MG63 (cell line): ENCODE measurements around the gene TTYH1. TPM values are rescaled to one million over a fixed set of nuclear protein-coding genes. Genes with fewer than 3 reads are reported as not detected.
"Not testable (repeated sequence)": the region's sequence is repeated elsewhere in the genome, so short reads cannot be mapped to it uniquely, and the experiment has no call there.

Source experiments
- DNase-seq: peaks from one replicate; pipeline ENCODE4 v3.0.0-alpha.2; 2020
- H3K27me3 ChIP-seq: fragments of 250-450 bp; sonication (Bioruptor Pico); 2 replicates; pipeline ENCODE4 v1.5.1; 2020; ENCODE audit warnings: mild to moderate bottlenecking, moderate library complexity
- H3K36me3 ChIP-seq: fragments of 250-450 bp; sonication (Bioruptor Pico); 2 replicates; pipeline ENCODE4 v1.5.1; 2020; ENCODE audit warnings: mild to moderate bottlenecking, moderate library complexity
- H3K4me3 ChIP-seq: fragments of 250-450 bp; sonication (Bioruptor Pico); 2 replicates; pipeline ENCODE4 v1.5.1; 2020; ENCODE audit warnings: mild to moderate bottlenecking, moderate library complexity
- H3K9me3 ChIP-seq: fragments of 250-450 bp; sonication (Bioruptor Pico); 2 replicates; pipeline ENCODE4 v1.5.1; 2020; ENCODE audit warnings: mild to moderate bottlenecking, moderate library complexity
- total RNA-seq: library from RNA; depleted of rRNA; stranded (reverse); fragments of >200 nt; shearing (Covaris generic); gene quantifications from 2 replicates; pipeline ENCODE4 v1.2.3, GENCODE V29; 2014; ENCODE audit warnings: low replicate concordance

The TTYH1 gene
- total RNA-seq, 1 experiment from 2014 or later: not detected

DNA sequence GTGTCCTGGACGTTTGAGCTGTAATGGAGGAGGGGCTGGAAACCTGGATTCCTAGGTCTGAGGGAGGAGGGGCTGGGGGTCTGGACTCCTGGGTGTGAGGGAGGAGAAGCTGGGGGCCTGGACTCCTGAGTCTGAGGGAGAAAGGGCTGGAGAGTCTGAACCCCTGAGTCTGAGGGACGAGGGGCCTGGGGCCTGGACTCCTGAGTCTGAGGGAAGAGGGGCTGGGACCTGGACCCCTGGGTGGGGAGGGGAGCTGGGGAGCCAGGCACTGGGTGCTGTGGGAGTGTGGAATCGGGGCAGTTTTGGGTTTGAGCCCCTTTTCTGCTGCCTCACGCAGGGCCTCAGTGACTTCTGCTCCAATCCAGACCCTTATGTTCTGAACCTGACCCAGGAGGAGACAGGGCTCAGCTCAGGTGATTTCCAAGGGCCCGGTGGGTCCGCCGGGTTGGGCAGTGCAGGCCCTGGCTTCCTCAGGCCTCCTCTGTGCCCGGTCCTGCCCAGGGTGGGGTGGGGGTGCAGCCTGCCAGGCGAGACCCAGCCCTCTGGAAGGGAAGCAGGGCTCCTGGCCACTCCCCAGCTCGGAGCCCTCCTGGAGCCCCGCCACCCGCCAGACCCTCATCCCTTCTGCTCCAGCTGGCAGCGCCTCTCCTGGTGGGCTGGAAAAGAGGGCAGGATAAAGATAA lies 14.4 kb downstream of the TTYH1 start:
- Histone ChIP-seq H3K4me3 (no peak overlapping the region), H3K27me3 (peaks cover 67% of the 10 kb centered on the region), H3K36me3 (no peaks in the 10 kb centered on the region), H3K9me3 (no peaks in the 10 kb centered on the region)
- no peak for DNase-seq

DNA sequence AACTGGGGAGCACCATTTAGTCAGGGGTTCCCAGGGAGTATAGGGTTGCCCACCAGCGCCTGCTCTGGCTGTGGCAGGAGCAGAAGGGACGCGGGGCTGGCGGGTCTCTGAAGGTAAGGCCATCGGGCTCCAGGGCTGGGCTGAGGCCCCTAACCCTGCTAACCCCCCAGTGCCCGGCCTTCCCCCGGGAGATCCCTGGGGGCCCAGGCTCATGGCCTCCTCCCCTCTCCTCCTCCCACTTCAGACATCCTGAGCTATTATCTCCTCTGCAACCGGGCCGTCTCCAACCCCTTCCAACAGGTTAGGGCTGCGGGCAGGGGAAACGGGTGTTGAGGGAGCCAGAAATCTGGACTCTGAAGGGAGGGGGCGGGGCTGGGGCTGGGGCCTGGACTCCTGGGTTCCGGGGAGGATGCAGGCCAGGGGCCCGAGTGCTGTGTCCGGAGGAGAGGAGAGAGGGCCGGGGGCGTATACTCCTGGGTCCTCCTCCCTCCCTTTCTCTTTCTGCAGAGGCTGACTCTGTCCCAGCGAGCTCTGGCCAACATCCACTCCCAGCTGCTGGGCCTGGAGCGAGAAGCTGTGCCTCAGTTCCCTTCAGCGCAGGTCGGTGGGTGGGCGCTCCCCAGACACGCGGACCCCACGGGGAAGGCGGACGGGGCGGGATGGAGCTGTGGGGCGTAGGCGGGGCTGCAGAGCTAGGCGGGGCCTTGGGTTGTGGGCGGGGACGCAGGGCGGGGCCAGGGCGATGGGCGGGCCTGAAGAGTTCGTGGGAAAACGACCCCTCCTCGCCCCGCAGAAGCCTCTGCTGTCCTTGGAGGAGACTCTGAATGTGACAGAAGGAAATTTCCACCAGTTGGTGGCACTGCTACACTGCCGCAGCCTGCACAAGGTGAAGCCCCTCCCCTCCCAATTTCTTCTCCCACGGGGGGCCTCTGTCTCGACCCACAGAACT lies 15.3 kb downstream of the TTYH1 start:
- no peak for DNase-seq

DNA sequence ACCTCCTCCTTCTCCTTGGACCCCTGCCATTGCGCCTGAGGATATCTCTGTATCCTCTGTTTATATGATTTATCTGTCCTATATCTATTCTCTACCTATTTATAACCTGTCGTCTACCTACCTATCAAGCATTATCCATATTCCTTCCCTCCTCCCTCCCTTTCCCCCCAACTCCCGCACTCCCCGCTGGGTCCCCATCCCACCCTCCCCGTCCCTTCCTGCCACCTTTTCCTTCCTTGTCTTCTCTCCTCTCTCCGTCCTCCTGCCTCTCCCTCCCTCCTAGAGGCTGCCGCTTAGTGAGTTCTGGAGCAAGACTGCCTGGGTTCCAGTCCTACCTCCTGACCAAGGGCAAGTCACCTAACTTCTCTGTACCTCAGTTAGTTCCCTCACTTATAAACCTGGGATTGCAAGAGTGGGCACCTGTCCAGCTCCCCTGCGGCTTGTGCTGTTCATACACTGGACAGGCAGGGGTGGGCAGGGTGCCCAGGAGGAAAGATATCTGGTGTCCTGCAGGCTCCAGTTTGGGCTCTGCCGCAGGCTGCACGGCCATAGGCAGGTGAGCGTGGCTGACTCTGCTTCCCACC lies 16.1 kb downstream of the TTYH1 start:
- DNase-seq: peak; percentile 71
- Histone ChIP-seq H3K4me3 (no peak overlapping the region), H3K36me3 (no peaks in the 10 kb centered on the region), H3K9me3 (no peaks in the 10 kb centered on the region), H3K27me3 (peaks cover 56% of the 10 kb centered on the region)

More for the DNA sequence above, 15.3 kb downstream of the TTYH1 start:
- Histone ChIP-seq H3K4me3 (no peak overlapping the region), H3K27me3 (peaks cover 62% of the 10 kb centered on the region), H3K36me3 (no peaks in the 10 kb centered on the region), H3K9me3 (no peaks in the 10 kb centered on the region)

DNA sequence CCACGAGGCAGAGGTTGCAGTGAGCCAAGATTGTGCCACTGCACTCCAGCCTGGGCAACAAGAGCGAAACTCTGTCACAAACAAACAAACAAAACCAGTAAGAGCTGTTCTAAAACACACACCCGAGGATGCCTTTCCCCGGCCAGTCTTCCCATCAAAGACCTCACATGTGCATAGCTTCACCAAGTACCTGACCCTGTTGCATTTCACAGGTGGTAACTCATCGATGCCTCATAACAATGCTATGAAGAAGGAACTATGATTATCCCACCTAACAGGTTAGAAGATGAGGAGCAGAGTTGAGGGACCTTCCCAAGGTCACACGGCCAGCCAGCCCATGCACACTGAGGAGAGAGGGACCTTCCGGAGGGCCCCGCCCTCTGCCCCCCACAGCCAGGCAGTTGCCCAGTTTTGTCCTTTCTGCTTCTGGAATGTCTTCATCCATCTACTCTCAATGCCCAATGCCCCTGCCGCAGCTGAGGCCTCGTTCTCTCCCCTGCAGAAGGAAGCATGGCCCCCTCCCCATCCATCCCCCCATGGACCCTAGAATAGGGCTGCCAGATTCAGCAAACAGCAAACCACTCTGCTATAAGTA lies 17.0 kb downstream of the TTYH1 start:
- no peaks in the 10 kb centered on the region for H3K36me3 ChIP-seq
- no peaks in the 10 kb centered on the region for H3K9me3 ChIP-seq
- peaks cover 51% of the 10 kb centered on the region for H3K27me3 ChIP-seq
- no peak overlapping the region for H3K4me3 ChIP-seq
- no peak for DNase-seq

DNA sequence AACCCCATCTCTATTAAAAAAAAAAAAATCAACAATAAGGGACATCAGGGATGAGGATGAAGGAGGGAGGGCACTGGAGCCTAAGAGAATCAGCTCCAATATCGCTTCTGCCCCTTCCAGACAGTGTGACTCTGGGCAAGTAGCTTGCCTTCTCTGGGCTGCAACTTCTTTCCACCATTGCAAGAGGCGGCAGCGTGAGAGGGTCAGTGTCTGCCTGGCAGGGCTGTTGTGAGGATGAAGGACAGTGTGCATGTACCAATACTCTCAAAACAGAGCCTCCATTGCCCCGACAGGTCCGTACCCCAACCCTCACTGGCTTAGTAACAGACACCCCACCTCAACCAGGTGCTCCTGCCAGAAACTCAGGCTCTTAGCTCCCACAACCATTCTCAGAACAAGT lies 18.4 kb downstream of the TTYH1 start:
- no peak overlapping the region for H3K4me3 ChIP-seq
- H3K36me3 ChIP-seq: peaks cover 5% of the 10 kb centered on the region
- peaks cover 48% of the 10 kb centered on the region for H3K27me3 ChIP-seq
- no peaks in the 10 kb centered on the region for H3K9me3 ChIP-seq
- no peak for DNase-seq

DNA sequence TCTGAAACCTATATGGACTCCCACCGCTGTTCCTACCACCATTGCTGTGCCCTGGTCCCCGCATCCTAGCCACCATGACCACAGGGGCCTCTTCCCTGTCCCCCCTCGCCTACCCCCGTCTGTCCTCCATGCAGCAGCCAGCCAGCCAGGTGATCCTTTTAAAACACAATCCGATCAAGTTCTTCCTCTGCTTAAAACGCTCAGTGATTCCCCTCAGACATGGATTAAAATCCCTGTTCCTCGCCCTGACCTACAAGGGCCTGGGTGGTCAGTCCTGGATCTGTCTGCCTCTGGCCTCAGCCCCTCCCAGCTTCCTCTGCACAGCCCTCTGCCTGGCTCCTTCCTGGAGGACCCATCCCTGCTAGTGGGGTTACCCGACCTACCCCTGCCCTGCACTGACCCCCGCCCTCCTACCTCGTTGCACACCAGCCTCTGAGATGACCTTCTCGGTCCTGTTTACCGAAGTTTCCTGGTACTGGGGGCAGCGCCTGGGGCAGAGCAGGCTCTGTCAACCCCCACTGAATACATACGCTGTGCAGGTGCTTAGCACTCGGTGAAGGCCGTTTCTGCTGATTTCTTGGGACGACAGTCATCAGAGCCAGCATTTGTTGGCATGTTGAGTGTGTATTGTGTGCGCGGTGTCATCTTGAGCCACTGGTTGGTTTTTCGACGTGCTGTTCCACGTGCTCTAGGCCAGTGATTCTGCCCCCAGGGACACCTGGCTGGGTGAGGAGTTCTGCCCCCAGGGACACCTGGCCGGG lies 19.0 kb downstream of the TTYH1 start:
- no peak for DNase-seq
- Histone ChIP-seq H3K27me3 (peaks cover 47% of the 10 kb centered on the region), H3K9me3 (no peaks in the 10 kb centered on the region), H3K4me3 (no peak overlapping the region), H3K36me3 (peaks cover 5% of the 10 kb centered on the region)

DNA sequence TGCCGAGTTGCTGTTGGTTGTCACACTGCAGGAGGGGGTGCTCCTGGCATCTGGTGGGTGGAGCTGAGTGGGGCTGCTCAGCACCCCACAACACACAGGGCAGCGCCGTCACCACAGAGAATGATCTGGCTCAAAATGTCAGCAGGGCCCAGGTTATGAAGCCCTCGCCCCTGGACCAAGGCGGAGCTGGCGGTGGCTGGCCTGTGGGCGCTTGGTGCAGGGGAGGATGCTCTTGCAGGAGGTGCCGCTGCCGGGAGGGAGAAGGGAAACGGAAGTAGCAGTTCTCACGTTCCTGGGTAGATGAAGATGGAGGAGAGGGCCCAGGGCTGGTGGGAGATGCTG lies 19.6 kb downstream of the TTYH1 start:
- Histone ChIP-seq H3K9me3 (no peaks in the 10 kb centered on the region), H3K4me3 (no peak overlapping the region), H3K27me3 (peaks cover 44% of the 10 kb centered on the region), H3K36me3 (peaks cover 5% of the 10 kb centered on the region)
- DNase-seq: no peak

DNA sequence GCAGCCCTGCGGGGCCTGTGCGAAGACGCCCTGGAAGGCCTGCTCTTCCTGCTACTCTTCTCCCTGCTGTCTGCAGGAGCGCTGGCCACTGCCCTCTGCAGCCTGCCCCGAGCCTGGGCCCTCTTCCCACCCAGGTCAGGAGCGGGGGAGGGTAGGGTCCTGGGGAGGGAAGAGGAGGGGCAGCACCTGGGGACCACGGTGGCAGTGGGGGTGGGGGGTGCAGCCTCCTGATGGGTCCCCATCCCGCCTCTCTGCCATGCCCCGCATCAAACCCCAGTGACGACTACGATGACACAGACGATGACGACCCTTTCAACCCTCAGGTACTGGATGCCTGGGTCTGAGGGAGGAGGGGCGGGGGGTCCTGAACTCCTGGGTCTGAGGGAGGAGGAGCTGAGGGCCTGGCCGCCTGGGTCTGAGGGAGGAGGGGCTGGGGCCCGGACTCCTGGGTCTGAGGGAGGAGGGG lies 20.3 kb downstream of the TTYH1 start:
- no peak for DNase-seq
- peaks cover 6% of the 10 kb centered on the region for H3K36me3 ChIP-seq

DNA sequence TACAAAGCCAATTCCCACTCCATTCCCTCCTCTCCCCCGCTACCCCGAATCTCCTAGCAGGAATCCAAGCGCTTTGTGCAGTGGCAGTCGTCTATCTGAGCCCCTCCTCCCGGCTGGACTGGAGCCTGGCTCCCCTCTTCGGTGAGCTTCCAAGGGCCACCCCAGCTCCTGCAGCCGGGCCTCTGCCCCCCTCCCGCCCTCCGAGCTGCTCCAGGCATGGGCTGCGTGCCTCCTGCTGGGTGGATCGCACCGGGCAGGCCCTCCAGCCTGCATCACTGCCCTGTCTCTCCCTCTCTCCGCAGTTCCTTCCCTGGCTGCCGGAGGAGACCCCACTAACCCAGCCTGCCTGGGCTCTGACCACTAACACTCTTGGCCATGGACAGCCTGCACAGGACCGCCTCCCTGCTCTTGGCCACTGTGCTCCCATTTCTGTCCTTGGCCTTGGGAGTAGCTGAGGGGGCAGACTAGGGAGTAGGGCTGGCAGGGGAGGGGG lies 20.8 kb downstream of the TTYH1 start:
- DNase-seq: no peak
- peaks cover 33% of the 10 kb centered on the region for H3K27me3 ChIP-seq
- H3K4me3 ChIP-seq: no peak overlapping the region
- peaks cover 11% of the 10 kb centered on the region for H3K36me3 ChIP-seq
- H3K9me3 ChIP-seq: no peaks in the 10 kb centered on the region

More for the DNA sequence above, 20.3 kb downstream of the TTYH1 start:
- peaks cover 38% of the 10 kb centered on the region for H3K27me3 ChIP-seq
- H3K9me3 ChIP-seq: no peaks in the 10 kb centered on the region
- no peak overlapping the region for H3K4me3 ChIP-seq

DNA sequence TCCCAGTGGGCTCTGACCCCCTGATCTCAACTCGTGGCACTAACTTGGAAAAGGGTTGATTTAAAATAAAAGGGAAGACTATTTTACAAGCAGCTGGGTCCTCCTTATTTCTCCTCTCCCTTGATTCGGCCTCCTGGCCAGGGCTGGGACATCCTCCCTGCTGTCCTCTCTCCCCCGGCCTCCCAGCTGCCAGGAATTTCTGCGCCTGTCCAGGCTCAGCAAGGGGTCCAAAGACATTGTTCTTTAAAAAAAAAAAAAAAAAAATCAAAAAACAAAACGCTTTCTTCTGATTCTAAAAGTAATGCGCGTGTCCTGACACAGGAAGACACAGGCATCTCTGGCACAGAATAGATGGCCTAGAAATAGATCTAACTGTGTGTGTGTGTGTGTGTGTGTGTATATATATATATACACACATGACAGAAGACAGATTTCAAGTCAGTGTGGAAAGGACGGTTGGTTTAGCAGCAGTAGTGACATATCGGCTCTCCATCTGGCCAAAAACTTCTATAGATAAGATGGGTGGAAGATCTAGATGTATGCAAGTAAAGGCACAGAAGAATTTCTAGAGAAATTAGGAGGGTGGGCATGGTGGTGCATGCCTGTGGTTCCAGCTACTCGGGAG lies 21.5 kb downstream of the TTYH1 start:
- H3K9me3 ChIP-seq: no peaks in the 10 kb centered on the region
- peaks cover 11% of the 10 kb centered on the region for H3K36me3 ChIP-seq
- peaks cover 28% of the 10 kb centered on the region for H3K27me3 ChIP-seq
- H3K4me3 ChIP-seq: no peak overlapping the region
- no peak for DNase-seq

DNA sequence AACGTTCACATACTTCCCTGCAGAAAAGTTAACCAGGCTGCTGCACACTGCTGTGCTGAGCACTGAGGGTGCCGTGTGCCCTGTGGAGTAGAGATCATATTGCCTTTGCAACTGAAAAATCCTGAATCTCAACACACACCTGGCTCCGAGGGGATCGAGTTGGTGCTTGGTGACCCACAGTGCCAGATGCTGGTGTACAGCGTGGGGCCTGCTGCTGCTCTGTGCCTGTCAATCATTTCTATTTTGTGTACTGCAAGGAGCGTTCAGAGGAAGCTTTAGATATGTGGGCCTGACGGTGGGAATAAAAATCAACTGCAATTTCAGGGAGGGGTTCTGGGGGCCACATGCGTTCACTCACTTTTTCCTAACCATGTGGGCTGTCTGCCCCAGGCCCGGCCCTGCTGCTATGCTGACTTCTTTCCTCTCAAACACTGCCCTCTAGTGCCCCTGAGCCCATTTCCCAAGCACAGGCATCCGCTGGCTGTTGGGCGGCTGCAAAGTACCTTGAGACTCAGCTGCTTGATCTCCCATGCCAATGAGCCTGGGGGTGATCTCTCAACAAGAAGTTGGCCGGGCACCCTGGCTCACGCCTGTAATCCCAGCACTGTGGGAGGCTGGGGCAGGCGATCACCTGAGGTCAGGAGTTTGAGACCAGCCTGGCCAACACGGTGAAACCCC lies 24.0 kb downstream of the TTYH1 start:
- no peaks in the 10 kb centered on the region for H3K9me3 ChIP-seq
- DNase-seq: peak; percentile 41
- peaks cover 6% of the 10 kb centered on the region for H3K27me3 ChIP-seq
- no peak overlapping the region for H3K4me3 ChIP-seq
- H3K36me3 ChIP-seq: peaks cover 28% of the 10 kb centered on the region

DNA sequence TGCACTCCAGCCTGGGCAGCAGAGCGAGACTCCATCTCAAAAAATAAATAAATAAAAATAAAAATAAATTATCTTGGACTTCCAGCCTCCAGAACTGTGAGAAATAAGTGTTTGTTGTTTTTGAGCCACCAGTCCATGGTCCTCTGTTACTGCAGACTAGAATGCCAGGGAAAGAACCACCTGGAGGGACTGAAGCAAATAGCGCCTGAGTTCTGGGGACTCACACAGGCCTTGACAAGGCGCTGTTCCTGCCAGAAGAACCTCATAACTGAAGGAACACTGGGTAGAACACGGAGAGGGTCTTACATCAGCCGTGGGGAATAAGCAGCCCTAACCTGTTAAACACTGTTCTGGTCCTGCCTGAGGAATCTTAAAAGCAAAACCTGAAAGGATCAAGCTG lies 25.4 kb downstream of the TTYH1 start:
- DNase-seq: no peak
- no peak overlapping the region for H3K4me3 ChIP-seq
- H3K9me3 ChIP-seq: no peaks in the 10 kb centered on the region
- peaks cover 38% of the 10 kb centered on the region for H3K36me3 ChIP-seq
- H3K27me3 ChIP-seq: no peaks in the 10 kb centered on the region

DNA sequence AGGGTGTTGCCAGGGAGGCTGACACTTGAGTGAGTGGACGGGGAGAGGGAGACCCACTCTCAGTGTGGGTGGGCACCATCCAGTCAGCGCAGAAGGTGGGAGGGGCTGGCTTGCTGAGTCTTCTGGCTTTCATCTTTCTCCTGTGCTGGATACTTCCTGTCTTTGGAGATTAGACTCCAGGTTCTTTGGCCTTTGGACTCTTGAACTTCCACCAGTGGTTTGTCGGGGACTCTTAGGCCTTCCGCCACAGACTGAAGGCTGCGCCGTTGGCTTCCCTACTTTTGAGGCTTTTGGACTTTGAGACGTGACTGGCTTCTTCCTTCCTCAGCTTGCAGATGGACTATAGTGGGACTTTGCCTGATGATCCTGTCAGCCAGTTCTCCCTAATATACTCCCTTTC lies 29.5 kb downstream of the TTYH1 start:
- Histone ChIP-seq H3K27me3 (no peaks in the 10 kb centered on the region), H3K36me3 (peaks cover 51% of the 10 kb centered on the region), H3K4me3 (no peak overlapping the region), H3K9me3 (no peaks in the 10 kb centered on the region)
- no peak for DNase-seq

DNA sequence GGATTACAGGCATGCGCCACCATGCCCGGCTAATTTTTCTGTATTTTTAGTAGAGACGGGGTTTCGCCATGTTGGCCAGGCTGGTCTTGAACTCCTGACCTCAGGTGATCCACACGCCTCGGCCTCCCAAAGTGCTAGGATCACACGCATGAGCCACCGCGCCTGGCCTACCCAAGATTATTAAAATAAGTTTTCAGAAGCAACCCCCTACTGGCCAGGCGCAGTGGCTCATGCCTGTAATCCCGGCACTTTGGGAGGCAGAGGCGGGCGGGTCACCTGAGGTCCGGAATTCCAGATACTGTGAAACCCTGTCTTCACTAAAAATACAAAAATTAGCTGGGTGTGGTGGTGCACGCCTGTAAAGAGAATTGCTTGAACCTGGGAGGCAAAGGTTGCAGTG lies 31.1 kb downstream of the TTYH1 start:
- peaks cover 59% of the 10 kb centered on the region for H3K36me3 ChIP-seq
- H3K9me3 ChIP-seq, DNase-seq, H3K4me3 ChIP-seq, H3K27me3 ChIP-seq: not testable (repeated sequence)

DNA sequence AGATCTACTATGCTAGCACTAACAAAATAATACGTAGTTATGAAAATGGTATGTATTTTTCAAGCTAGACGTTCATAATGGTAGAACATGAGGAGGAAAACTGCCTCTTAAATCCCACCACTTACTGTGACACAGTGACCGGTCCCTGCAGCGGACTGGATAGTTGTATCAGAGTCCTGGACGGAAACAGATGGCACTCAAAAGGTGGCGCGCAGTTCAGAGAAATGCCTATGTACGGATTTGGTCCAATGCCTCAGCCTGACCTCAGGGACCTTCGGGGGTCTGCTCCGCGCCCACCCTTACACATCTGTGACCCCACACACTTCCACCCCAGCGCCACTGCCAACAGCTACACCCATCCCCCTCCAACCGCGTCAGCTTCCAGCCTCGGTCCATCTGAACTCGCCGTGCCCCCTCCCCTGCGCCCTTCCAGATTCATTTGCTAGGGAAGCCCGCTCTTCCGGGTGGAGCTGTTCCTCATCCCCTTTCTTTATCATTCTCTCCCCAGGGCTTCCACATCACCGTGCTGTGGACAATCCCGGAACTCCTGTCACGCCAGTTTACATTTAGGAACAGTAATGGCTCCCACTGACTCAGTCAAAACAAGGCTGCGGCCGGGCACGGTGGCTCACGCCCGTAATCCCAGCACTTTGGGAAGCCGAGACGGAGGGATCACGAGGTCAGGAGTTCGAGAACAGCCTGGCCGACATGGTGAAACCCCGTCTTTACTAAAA lies 32.9 kb downstream of the TTYH1 start:
- peaks cover 71% of the 10 kb centered on the region for H3K36me3 ChIP-seq
- DNase-seq: peak; percentile 66
- H3K27me3 ChIP-seq: no peaks in the 10 kb centered on the region
- no peaks in the 10 kb centered on the region for H3K9me3 ChIP-seq
- peak overlapping the region; percentile 82 for H3K4me3 ChIP-seq
